ENCODE measurements around the gene NUDT8. TPM values are rescaled to one million over a fixed set of nuclear protein-coding genes. Genes with fewer than 3 reads are reported as not detected.

Gene NUDT8
- total and polyA plus RNA-seq, 10 of the 15 experiments (the other 5 are each of a cell fraction or from before 2014, with no cell fraction given), result 0.32 to 18.2 (median 9.8) TPM

DNA sequence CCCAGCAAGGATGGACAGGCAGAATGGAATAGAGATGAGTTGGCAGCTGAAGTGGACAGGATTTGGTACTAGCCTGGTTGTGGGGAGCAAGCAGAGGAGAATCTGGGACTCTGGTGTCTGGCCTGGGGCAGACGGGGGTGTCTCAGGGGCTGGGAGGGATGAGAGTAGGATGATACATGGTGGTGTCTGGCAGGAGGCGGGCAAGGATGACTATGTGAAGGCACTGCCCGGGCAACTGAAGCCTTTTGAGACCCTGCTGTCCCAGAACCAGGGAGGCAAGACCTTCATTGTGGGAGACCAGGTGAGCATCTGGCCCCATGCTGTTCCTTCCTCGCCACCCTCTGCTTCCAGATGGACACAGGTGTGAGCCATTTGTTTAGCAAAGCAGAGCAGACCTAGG lies 43.8 kb downstream of the NUDT8 start:
- BruUV-seq (replicated peaks), result TSS peak; percentile 74
- ATAC-seq (no peak), FAIRE-seq (no peak), DNase-seq (ENCODE audit: low read depth, low spot score) (no peak)
- Histone ChIP-seq H3K27ac (ENCODE audit: control insufficient read depth, insufficient read depth) (peak overlapping the region; percentile 64), H4K20me1 (ENCODE audit: control insufficient read depth, insufficient read depth) (no peaks in the 10 kb centered on the region), H3K27me3 (replicated peaks in 1 of 2; ENCODE audit: control insufficient read depth in 2 of 2, insufficient read depth in 2 of 2, low read length in 1 of 2) (no peaks in the 10 kb centered on the region), H3K36me3 (ENCODE audit: control insufficient read depth in 2 of 2, insufficient read depth in 2 of 2, low read length in 1 of 2) (peaks cover 4 to 8% of the 10 kb centered on the region in 2 experiments; a peak in 3 of 4 replicates), H3K4me1 (ENCODE audit: control insufficient read depth, insufficient read depth, low read length) (peaks cover 51% of the 10 kb centered on the region), H2AFZ (ENCODE audit: control insufficient read depth, low read depth, low read length) (no peak overlapping the region), H3K4me3 (peak overlapping the region; percentile 85), H3K9ac (ENCODE audit: control insufficient read depth, insufficient read depth, low read length) (peak overlapping the region; percentile 43; the same call in 1 of the 2 replicates), H3K4me2 (ENCODE audit: control insufficient read depth, insufficient read depth) (peak overlapping the region; percentile 96), H3K9me3 (replicated peaks; ENCODE audit: control insufficient read depth, insufficient read depth, low read length) (peaks cover 7% of the 10 kb centered on the region; the same call in 2 of the 3 replicates), H3K79me2 (ENCODE audit: control insufficient read depth, insufficient read depth, low read length) (peaks cover 42% of the 10 kb centered on the region)
- SMC1A ChIA-PET (ENCODE audit: uncharacterized antibody, unreplicated experiment), result interaction anchor here (0.8 to 3.3 kb wide), 5 partner anchors 15 to 30 kb away, joined by 3 to 9 read pairs (median 5); no protein-coding TSS in a partner anchor
- POLR2A ChIA-PET, result interaction anchor here (1.2 to 2.5 kb wide), 3 partner anchors 10 to 43 kb away, joined by 4 to 6 read pairs (median 4); no protein-coding TSS in a partner anchor
- 69% methylated on average over 4 of the region's 4 CpGs for WGBS (ENCODE audit: insufficient coverage, insufficient replicate concordance, low lambda C conversion rate, missing lambda C conversion rate)
- CTCF ChIA-PET, result interaction anchor here (0.5 to 5.8 kb wide), 5 partner anchors 14 to 715 kb away, joined by 3 to 54 read pairs (median 4); no protein-coding TSS in a partner anchor
- in situ Hi-C loops (cut with MboI), result no loop called here
- RAD21 ChIA-PET (ENCODE audit: unreplicated experiment), result interaction anchor here (1.4 to 2.9 kb wide), 3 partner anchors 10 to 28 kb away, joined by 3 to 9 read pairs (median 4); no protein-coding TSS in a partner anchor
- intact Hi-C loops (cut with micrococcal nuclease; ENCODE audit: unreplicated experiment), result no loop called here
- TF ChIP-seq RAD21 (IDR thresholded peaks at IDR 0.05; ENCODE audit: insufficient read depth, low read depth, low read length) (no peak), CHD1 (IDR thresholded peaks at IDR 0.05; ENCODE audit: low read depth, low read length) (no peak), BCL11A (IDR thresholded peaks at IDR 0.05; ENCODE audit: low read depth, low read length) (no peak), ETV6 (conservative IDR thresholded peaks at IDR 0.05 in 1 of 2, IDR thresholded peaks at IDR 0.05 in 1 of 2; ENCODE audit: borderline replicate concordance in 1 of 2, low read depth in 1 of 2) (no peak), SPI1 (IDR thresholded peaks at IDR 0.05; ENCODE audit: borderline replicate concordance, insufficient read depth, low read depth, low read length) (no peak), KDM1A (IDR thresholded peaks at IDR 0.05; ENCODE audit: borderline replicate concordance) (no peak), TBL1XR1 (IDR thresholded peaks at IDR 0.05; ENCODE audit: low read depth, low read length) (no peak)
- TF ChIP-seq, protein P1, sequence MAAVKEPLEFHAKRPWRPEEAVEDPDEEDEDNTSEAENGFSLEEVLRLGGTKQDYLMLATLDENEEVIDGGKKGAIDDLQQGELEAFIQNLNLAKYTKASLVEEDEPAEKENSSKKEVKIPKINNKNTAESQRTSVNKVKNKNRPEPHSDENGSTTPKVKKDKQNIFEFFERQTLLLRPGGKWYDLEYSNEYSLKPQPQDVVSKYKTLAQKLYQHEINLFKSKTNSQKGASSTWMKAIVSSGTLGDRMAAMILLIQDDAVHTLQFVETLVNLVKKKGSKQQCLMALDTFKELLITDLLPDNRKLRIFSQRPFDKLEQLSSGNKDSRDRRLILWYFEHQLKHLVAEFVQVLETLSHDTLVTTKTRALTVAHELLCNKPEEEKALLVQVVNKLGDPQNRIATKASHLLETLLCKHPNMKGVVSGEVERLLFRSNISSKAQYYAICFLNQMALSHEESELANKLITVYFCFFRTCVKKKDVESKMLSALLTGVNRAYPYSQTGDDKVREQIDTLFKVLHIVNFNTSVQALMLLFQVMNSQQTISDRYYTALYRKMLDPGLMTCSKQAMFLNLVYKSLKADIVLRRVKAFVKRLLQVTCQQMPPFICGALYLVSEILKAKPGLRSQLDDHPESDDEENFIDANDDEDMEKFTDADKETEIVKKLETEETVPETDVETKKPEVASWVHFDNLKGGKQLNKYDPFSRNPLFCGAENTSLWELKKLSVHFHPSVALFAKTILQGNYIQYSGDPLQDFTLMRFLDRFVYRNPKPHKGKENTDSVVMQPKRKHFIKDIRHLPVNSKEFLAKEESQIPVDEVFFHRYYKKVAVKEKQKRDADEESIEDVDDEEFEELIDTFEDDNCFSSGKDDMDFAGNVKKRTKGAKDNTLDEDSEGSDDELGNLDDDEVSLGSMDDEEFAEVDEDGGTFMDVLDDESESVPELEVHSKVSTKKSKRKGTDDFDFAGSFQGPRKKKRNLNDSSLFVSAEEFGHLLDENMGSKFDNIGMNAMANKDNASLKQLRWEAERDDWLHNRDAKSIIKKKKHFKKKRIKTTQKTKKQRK (IDR thresholded peaks at IDR 0.05; ENCODE audit: low read depth, low read length), result no peak
- TF ChIP-seq, protein P2, sequence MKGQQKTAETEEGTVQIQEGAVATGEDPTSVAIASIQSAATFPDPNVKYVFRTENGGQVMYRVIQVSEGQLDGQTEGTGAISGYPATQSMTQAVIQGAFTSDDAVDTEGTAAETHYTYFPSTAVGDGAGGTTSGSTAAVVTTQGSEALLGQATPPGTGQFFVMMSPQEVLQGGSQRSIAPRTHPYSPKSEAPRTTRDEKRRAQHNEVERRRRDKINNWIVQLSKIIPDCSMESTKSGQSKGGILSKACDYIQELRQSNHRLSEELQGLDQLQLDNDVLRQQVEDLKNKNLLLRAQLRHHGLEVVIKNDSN (IDR thresholded peaks at IDR 0.05; ENCODE audit: borderline replicate concordance, extremely low read length, insufficient read depth, low read depth, low read length), result no peak
